ENCODE measurements around the gene LCN6.

Gene LCN6

DNA sequence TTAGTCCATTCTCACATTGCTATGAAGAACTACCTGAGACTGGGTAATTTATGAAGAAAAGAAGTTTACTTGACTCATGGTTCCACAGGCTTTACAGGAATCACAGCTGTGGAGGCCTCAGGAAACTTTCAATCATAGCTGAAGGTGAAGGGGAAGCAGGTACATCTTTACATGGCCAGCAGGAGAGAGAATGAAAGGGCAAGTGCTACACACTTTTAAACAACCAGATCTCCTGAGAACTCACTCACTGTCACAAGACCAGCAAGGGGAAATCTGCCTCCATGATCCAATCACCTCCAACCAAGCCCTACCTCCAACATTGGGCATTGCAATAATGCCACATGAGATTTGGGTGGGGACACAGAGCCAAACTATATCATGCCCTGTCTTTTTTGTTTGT is 3.5 kb upstream of the LCN6 start:
- H3K4me3 ChIP-seq (ENCODE audit: low read depth, low read length): no peak overlapping the region
- TF ChIP-seq, protein P1, sequence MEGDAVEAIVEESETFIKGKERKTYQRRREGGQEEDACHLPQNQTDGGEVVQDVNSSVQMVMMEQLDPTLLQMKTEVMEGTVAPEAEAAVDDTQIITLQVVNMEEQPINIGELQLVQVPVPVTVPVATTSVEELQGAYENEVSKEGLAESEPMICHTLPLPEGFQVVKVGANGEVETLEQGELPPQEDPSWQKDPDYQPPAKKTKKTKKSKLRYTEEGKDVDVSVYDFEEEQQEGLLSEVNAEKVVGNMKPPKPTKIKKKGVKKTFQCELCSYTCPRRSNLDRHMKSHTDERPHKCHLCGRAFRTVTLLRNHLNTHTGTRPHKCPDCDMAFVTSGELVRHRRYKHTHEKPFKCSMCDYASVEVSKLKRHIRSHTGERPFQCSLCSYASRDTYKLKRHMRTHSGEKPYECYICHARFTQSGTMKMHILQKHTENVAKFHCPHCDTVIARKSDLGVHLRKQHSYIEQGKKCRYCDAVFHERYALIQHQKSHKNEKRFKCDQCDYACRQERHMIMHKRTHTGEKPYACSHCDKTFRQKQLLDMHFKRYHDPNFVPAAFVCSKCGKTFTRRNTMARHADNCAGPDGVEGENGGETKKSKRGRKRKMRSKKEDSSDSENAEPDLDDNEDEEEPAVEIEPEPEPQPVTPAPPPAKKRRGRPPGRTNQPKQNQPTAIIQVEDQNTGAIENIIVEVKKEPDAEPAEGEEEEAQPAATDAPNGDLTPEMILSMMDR (conservative IDR thresholded peaks at IDR 0.05; ENCODE audit: low read depth, low read length): no peak
- no peak for DNase-seq (ENCODE audit: low read depth)

DNA sequence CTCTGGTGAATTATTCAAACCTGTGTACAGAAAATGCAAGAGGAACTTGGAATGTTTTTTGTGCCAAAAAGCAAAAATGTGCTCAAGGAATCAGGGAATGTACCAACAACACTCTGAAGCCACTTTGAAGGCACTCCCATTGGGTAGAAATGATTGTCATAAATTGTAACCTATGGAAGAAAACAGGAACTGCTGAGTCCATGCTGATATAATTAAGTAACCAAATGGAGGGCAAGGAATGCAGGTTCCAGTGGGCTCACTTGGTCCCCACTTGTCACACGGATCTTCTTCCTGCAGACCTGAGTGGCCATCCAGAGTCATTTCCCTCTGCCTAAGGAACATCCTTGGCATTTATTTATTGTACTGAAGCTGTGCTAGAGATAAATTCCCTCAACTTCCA is 2.9 kb upstream of the LCN6 start:
- TF ChIP-seq, protein P1 (conservative IDR thresholded peaks at IDR 0.05; ENCODE audit: low read depth, low read length): no peak
- no peak for DNase-seq (ENCODE audit: low read depth)
- no peak overlapping the region for H3K4me3 ChIP-seq (ENCODE audit: low read depth, low read length)

DNA sequence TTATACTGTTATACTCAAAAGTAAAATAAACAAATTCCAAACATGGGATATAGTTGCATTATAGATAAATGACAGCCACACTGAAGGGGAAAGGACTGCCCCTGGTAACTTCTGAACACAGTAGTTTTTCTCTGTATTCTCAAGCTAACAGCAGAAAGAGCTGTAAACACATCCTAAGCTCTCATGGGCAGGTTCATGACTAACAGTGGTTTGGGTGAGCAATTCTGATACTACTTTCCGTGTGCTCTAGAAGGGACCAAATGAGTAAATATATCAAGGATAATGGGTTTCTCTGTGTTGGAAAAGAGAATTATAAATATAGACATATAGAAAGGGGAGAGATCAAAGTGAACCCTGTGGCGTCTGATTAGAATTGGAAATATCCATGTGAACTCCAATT is 2.2 kb upstream of the LCN6 start:
- no peak for DNase-seq (ENCODE audit: low read depth)
- TF ChIP-seq, protein P1 (conservative IDR thresholded peaks at IDR 0.05; ENCODE audit: low read depth, low read length): no peak

DNA sequence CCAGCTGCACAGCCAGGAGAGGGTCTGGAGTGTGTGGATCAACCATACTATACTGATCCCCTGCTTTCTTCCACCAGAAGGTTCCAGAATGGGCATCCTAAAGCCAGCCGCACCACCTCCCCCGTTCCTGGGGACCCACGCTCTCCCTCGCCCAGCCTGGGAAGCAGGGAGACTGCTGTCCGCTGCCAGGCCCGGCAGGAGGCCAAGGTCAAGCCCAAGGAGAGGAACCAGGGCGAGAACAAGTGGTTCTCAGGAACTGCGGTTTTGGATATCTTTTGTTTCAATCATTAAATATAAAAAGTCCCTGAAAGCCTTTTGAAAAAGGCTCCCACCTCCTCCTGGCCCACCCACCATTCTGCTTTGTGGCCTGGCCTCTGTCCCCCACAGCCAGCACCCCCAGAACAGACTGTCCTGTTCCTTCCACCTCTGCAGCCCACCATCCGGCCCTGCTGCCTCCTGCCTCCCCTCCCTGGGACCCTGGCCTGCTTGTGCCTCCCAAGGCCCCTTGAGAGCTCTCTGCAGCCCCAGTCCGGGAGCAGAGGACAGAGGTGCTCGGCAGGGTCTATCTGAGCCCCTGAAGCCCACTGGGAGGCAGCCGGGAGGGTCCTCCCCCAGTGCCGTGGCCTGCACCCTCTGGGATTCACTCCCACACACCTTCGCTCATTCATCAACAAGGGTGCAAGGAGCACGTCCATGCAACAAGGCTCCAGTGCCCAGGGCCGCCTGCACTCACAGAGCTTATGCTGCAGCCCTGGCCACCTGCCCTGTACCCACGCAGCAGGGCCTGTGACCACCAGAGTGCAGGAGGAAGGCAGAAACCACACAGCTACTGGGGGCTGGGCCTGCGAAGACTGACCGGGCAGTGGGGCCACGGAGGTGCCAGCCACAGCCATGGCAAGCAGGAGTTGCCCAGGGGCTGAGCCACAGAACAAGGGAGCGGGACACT is 614 bp upstream of the LCN6 start:
- no peak for DNase-seq (ENCODE audit: low read depth)
- H3K4me3 ChIP-seq (ENCODE audit: low read depth, low read length): no peak overlapping the region
- TF ChIP-seq, protein P1 (conservative IDR thresholded peaks at IDR 0.05; ENCODE audit: low read depth, low read length): no peak

More for the DNA sequence above, 2.2 kb upstream of the LCN6 start:
- H3K4me3 ChIP-seq (ENCODE audit: low read depth, low read length): no peak overlapping the region

DNA sequence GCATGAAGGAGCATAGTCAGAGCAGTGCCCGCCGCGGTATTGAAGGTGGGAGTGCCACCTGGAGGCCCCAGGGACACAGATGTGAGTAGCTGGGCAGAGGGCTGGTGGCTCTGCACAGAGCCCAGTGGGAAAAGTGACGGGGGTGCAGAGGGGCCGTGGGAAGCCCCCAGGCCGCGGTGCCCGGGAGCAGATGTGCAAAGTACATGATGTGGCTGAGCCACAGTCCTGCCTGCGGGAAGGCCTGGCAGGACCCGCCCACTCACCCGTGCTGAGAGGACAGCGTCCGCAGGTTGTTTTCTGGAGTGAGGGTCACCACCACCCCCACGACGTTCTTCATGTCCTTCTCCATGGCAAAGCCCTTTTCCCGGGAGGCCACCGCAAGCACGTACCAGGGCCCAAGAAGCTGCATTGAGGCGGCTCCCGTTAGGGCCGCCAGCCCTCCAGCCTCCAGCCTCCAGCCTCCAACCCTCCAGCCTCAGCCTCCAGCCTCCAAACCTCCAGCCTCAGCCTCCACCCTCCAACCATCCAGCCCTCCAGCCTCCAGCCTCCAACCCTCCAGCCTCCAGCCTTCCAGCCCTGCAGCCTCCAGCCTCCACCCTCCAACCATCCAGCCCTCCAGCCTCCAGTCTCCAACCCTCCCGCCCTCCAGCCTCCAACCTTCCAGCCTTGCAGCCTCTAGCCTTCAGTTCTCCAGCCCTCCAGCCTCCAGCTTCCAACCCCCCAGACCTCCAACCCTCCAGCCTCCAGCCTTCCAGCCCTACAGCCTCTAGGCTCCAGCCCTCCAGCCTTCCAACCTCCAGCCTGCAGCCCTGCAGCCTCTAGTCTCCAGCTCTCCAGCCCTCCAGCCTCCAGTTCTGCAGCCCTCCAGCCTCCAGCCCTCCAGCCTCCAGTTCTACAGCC is 914 bp downstream of the LCN6 start:
- TF ChIP-seq, protein P1 (conservative IDR thresholded peaks at IDR 0.05; ENCODE audit: low read depth, low read length): no peak
- no peak for DNase-seq (ENCODE audit: low read depth)
- H3K4me3 ChIP-seq (ENCODE audit: low read depth, low read length): no peak overlapping the region

DNA sequence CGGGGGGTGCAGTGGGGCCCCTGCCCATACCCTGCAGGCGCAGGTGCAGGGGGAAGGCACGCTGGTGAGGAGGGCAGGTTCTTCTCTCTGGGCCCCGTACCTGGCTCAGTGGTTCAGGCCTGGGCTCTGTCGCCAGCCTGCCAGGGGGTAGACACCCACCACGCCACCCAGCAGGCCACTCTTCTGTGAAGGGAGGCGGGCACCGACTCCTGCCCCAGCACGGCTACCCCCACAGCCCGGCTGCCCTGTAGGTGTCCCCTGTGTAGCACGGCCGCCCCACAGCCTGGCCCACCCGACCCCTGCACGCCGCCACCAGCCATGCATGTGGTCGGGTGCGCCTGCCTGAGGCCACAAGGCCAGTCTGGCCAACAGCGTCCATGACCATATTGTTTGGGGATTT is 1.7 kb downstream of the LCN6 start:
- DNase-seq (ENCODE audit: low read depth): no peak
- TF ChIP-seq, protein P1 (conservative IDR thresholded peaks at IDR 0.05; ENCODE audit: low read depth, low read length): no peak
- no peak overlapping the region for H3K4me3 ChIP-seq (ENCODE audit: low read depth, low read length)

All from choroid plexus epithelial cell (primary cell).